B cell (primary cell): ENCODE results near the gene UTRN. TPM values are rescaled to one million over a fixed set of nuclear protein-coding genes. Genes with fewer than 3 reads are reported as not detected.

Source experiments
- ATAC-seq: fragments of 200-7000 bp; cut with Tn5 transposase; one replicate; pipeline ENCODE4 v1.10.0; 2021; ENCODE audit warnings: low read depth, mild to moderate bottlenecking, moderate number of reproducible peaks, moderate library complexity
- CTCF ChIA-PET: fragments of 350-600 bp; sonication (Branson Sonifier 250); formaldehyde crosslinking; loops from one replicate; lab custom pipeline; 2021; ENCODE audit warnings: antibody characterized with exemption, inconsistent platforms; lab: Charles Lee
- POLR2A ChIA-PET: fragments of 350-600 bp; sonication (Branson Sonifier 250); formaldehyde crosslinking; loops from one replicate; lab custom pipeline; 2021; ENCODE audit warnings: antibody characterized with exemption; lab: Charles Lee
- DNase-seq: peaks from one replicate; pipeline ENCODE4 v3.0.0; 2013
- H2AFZ ChIP-seq: 2 replicates; pipeline ENCODE4 v1.6.1; 2012; ENCODE audit warnings: mild to moderate bottlenecking, low read depth, low read length; ENCODE audit not compliant: insufficient read depth, poor library complexity, severe bottlenecking
- H3K27ac ChIP-seq, 2 donors: 1 replicate in 1 of 2; 2 replicates in 1 of 2; pipeline ENCODE4 v1.5.1; 2012 to 2013; ENCODE audit warnings: low read length in 2 of 2, mild to moderate bottlenecking in 2 of 2, moderate library complexity in 1 of 2
- H3K27me3 ChIP-seq, 4 experiments: fragments of 200-600 bp in 1 of 4; sonication (generic) in 1 of 4; replicated peaks in 1 of 4; 1 replicate in 2 of 4; 2 replicates in 2 of 4; pipeline versions ENCODE4 v1.6.1 to v1.7.0; 2013 to 2016; ENCODE audit warnings: low read length in 3 of 4, mild to moderate bottlenecking in 2 of 4, mixed read lengths in 1 of 4, moderate library complexity in 1 of 4; ENCODE audit not compliant: insufficient read depth in 4 of 4, control insufficient read depth in 3 of 4; ENCODE audit errors: control extremely low read depth in 1 of 4
- H3K36me3 ChIP-seq, 2 experiments: replicated peaks in 1 of 2; 1 replicate in 1 of 2; 2 replicates in 1 of 2; pipeline versions ENCODE4 v1.6.1 to v1.7.1; 2013; ENCODE audit warnings: low read length in 1 of 2; ENCODE audit not compliant: insufficient read depth in 2 of 2, control insufficient read depth in 1 of 2; ENCODE audit errors: control extremely low read depth in 1 of 2, extremely low read depth in 1 of 2
- H3K4me1 ChIP-seq, 2 donors: fragments of 200-600 bp in 1 of 2; sonication (generic) in 1 of 2; 1 replicate in 1 of 2; 2 replicates in 1 of 2; pipeline versions ENCODE4 v1.5.1 to v1.6.1; 2013 to 2017; ENCODE audit warnings: low read length in 2 of 2; ENCODE audit not compliant: control insufficient read depth in 2 of 2, insufficient read depth in 2 of 2
- H3K4me2 ChIP-seq: replicated peaks from 2 replicates; pipeline ENCODE3; 2012; ENCODE audit warnings: mild to moderate bottlenecking, low read depth, low read length; ENCODE audit not compliant: poor library complexity, severe bottlenecking
- H3K4me3 ChIP-seq, 5 experiments: fragments of 200-600 bp in 1 of 5; sonication (generic) in 1 of 5; 1 replicate in 3 of 5; 2 replicates in 2 of 5; pipeline versions ENCODE4 v1.5.1 to v1.7.0; 2011 to 2016; ENCODE audit warnings: low read length in 4 of 5, mild to moderate bottlenecking in 4 of 5, low read depth in 2 of 5, control low read depth in 1 of 5, moderate library complexity in 1 of 5; ENCODE audit not compliant: insufficient read depth in 1 of 5; ENCODE audit errors: control extremely low read depth in 1 of 5, extremely low read depth in 1 of 5
- H3K79me2 ChIP-seq: fragments of 200-600 bp; sonication (generic); one replicate; pipeline ENCODE4 v1.6.0; 2016; ENCODE audit warnings: low read length; ENCODE audit not compliant: control insufficient read depth, insufficient read depth
- H3K9ac ChIP-seq: fragments of 200-600 bp; sonication (generic); 2 replicates; pipeline ENCODE4 v1.6.1; 2017; ENCODE audit warnings: mild to moderate bottlenecking, low read length, moderate library complexity
- H3K9me3 ChIP-seq, 3 donors: one replicate each; pipeline versions ENCODE4 v1.6.1 to v1.7.1; 2013; ENCODE audit warnings: low read length in 2 of 3; ENCODE audit not compliant: control insufficient read depth in 2 of 3, insufficient read depth in 1 of 3; ENCODE audit errors: control extremely low read depth in 1 of 3
- H4K20me1 ChIP-seq: 2 replicates; pipeline ENCODE4 v1.6.0; 2012; ENCODE audit warnings: mild to moderate bottlenecking, low read length; ENCODE audit not compliant: insufficient read depth, control insufficient read depth, poor library complexity, severe bottlenecking
- H3K27ac Mint-ChIP-seq: one replicate; pipeline ENCODE4 v1.8.0; 2021; ENCODE audit warnings: mixed read lengths
- H3K27me3 Mint-ChIP-seq: one replicate; pipeline ENCODE4 v1.8.0; 2021; ENCODE audit warnings: mixed read lengths
- H3K4me1 Mint-ChIP-seq: one replicate; pipeline ENCODE4 v1.8.0; 2021; ENCODE audit warnings: mixed read lengths
- H3K4me3 Mint-ChIP-seq: one replicate; pipeline ENCODE4 v1.8.0; 2021; ENCODE audit warnings: mixed read lengths
- H3K9me3 Mint-ChIP-seq: one replicate; pipeline ENCODE4 v1.8.0; 2022; ENCODE audit warnings: mixed read lengths; ENCODE audit not compliant: insufficient read depth
- EZH2 ChIP-seq: IDR thresholded peaks from 2 replicates; pipeline ENCODE4 v1.6.1; 2012; ENCODE audit warnings: borderline replicate concordance, low read depth, mild to moderate bottlenecking, moderate library complexity, low read length; ENCODE audit not compliant: insufficient read depth, poor library complexity, severe bottlenecking
- WGBS: methylation state at CpG from one replicate; pipeline ENCODE4 v1.1.5; 2013; ENCODE audit warnings: missing lambda C conversion rate; ENCODE audit not compliant: insufficient coverage; 5-methylcytosine and 5-hydroxymethylcytosine counted together
- intact Hi-C: fragments of 100-400 bp; cut with micrococcal nuclease; formaldehyde crosslinking; loops from one replicate; pipeline ENCODE4 v1.10.0; 2022
- polyA plus RNA-seq: library from polyadenylated mRNA; depleted of rRNA; stranded (reverse); fragments of >200 nt; gene quantifications from 2 replicates; pipeline ENCODE4 v1.2.3, GENCODE V29; 2012
- total RNA-seq, 2 donors: library from RNA; stranded (reverse); fragments of 120-200 nt in 1 of 2; gene quantifications; 1 replicate in 1 of 2; 2 replicates in 1 of 2; pipeline versions ENCODE4 v1.2.3 to v1.2.4, GENCODE V29; 2013 to 2022
- TF ChIP-seq, protein P1 (sequence below): fragments of 200-600 bp; IDR thresholded peaks from one replicate; pipeline ENCODE4 v1.8.0; 2022; ENCODE audit warnings: antibody characterized with exemption, mild to moderate bottlenecking

The UTRN gene
- total and polyA plus RNA-seq, 2 donors (not counting 1 experiment from before 2014, with no cell fraction given): 40.0 to 224 TPM

- no peaks in the 10 kb centered on the region for H3K9me3 Mint-ChIP-seq
- Histone ChIP-seq H4K20me1 (no peaks in the 10 kb centered on the region), H3K9me3 (no peaks in the 10 kb centered on the region), H3K4me2 (no peak overlapping the region), H3K79me2 (no peaks in the 10 kb centered on the region), H2AFZ (no peak overlapping the region), H3K9ac (no peak overlapping the region), H3K36me3 (no peaks in the 10 kb centered on the region), H3K4me3 (no peak overlapping the region), H3K4me1 (no peaks in the 10 kb centered on the region), H3K27ac (no peak overlapping the region), H3K27me3 (no peaks in the 10 kb centered on the region)
- ChIA-PET CTCF (no interaction called here), POLR2A (no interaction called here)
- no peak overlapping the region for H3K27ac Mint-ChIP-seq
- peaks cover 7% of the 10 kb centered on the region for H3K27me3 Mint-ChIP-seq
- TF ChIP-seq, protein P1, sequence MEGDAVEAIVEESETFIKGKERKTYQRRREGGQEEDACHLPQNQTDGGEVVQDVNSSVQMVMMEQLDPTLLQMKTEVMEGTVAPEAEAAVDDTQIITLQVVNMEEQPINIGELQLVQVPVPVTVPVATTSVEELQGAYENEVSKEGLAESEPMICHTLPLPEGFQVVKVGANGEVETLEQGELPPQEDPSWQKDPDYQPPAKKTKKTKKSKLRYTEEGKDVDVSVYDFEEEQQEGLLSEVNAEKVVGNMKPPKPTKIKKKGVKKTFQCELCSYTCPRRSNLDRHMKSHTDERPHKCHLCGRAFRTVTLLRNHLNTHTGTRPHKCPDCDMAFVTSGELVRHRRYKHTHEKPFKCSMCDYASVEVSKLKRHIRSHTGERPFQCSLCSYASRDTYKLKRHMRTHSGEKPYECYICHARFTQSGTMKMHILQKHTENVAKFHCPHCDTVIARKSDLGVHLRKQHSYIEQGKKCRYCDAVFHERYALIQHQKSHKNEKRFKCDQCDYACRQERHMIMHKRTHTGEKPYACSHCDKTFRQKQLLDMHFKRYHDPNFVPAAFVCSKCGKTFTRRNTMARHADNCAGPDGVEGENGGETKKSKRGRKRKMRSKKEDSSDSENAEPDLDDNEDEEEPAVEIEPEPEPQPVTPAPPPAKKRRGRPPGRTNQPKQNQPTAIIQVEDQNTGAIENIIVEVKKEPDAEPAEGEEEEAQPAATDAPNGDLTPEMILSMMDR: no peak
- no peak for TF ChIP-seq EZH2
- peaks cover 13% of the 10 kb centered on the region for H3K4me1 Mint-ChIP-seq
- ATAC-seq (no peak), DNase-seq (no peak)
- intact Hi-C loops: no loop called here
- H3K4me3 Mint-ChIP-seq: peak overlapping the region; percentile 19
- WGBS: 100% methylated on average over 1 of the region's 5 CpGs
Observed at GRCh38 chr6:144298194-144298593, 13.1 kb downstream of the UTRN start.

DNA sequence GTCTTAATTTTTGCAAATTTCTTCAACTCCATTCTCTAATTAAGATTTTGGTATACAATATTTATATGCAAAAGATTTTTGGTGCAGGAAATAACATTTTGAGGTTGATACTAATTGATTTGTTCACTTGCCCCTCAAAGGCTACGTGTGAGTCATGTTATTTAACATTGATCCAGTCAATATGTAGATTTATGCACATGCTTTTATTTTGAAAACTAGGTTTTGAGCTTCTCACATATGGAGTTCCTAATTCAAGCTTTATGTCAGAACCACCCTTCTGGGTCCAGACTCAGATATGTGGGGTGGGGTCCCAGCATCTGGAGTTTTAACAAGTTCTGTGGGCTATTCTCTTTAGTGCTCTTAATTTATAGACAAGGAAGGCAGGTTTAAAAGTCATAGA is 13.8 kb downstream of the UTRN start:
- Histone ChIP-seq H3K9me3 (no peaks in the 10 kb centered on the region), H3K4me1 (no peaks in the 10 kb centered on the region), H4K20me1 (no peaks in the 10 kb centered on the region), H3K79me2 (no peaks in the 10 kb centered on the region), H3K4me2 (no peak overlapping the region), H3K27me3 (no peaks in the 10 kb centered on the region), H2AFZ (no peak overlapping the region), H3K27ac (no peak overlapping the region), H3K9ac (no peak overlapping the region), H3K36me3 (no peaks in the 10 kb centered on the region), H3K4me3 (no peak overlapping the region)
- peaks cover 7% of the 10 kb centered on the region for H3K27me3 Mint-ChIP-seq
- H3K4me3 Mint-ChIP-seq: no peak overlapping the region
- H3K9me3 Mint-ChIP-seq: no peaks in the 10 kb centered on the region
- DNase-seq (no peak), ATAC-seq (no peak)
- TF ChIP-seq EZH2: no peak
- TF ChIP-seq, protein P1: no peak
- peaks cover 13% of the 10 kb centered on the region for H3K4me1 Mint-ChIP-seq
- WGBS: no CpG with 5 or more reads among the region's 1 CpG
- POLR2A ChIA-PET: no interaction called here
- CTCF ChIA-PET: no interaction called here
- H3K27ac Mint-ChIP-seq: no peak overlapping the region
- intact Hi-C loops: no loop called here
